Breast epithelium (tissue), 3 donors: ENCODE results near the gene FBXO15.

Source experiments
- CTCF ChIP-seq, 3 donors: fragments of 450-650 bp; IDR thresholded peaks; one replicate each; pipeline ENCODE4 v1.5.1; 2016 to 2017; ENCODE audit warnings: antibody characterized with exemption in 3 of 3, mild to moderate bottlenecking in 3 of 3, moderate library complexity in 3 of 3
- POLR2A ChIP-seq: fragments of 450-650 bp; IDR thresholded peaks from one replicate; pipeline ENCODE4 v1.6.1; 2016; ENCODE audit warnings: antibody characterized with exemption, mild to moderate bottlenecking, moderate library complexity
- POLR2AphosphoS5 ChIP-seq, 3 donors: sonication (generic); formaldehyde crosslinking; IDR thresholded peaks; one replicate each; pipeline ENCODE4 v1.6.1; 2017; ENCODE audit warnings: antibody characterized with exemption in 3 of 3

- TF ChIP-seq CTCF (IDR thresholded peaks at IDR 0.05) (no peak), POLR2AphosphoS5 (IDR thresholded peaks at IDR 0.05) (no peak), POLR2A (no peak)
Observed at GRCh38 chr18:74063023-74063422, 84.6 kb downstream of the FBXO15 start.
